Calu3 (cell line): Measurements from ENCODE around the gene ANKRA2. TPM values are rescaled to one million over a fixed set of nuclear protein-coding genes. Genes with fewer than 3 reads are reported as not detected.

Experiments used
- BruUV-seq: library from RNA; stranded (reverse); fragments of 400-500 nt; replicated peaks from 2 replicates; lab custom pipeline; 2021; lab: Mats Ljungman, UMichigan
- CTCF ChIA-PET: fragments of 300-600 bp; sonication (Branson Sonifier 250); formaldehyde crosslinking; loops from one replicate; lab custom pipeline; 2022; ENCODE audit warnings: antibody characterized with exemption; lab: Charles Lee
- DNase-seq: peaks from one replicate; pipeline ENCODE4 v3.0.0; 2022
- H3K27ac Mint-ChIP-seq: one replicate; pipeline ENCODE4 v1.8.0; 2022; ENCODE audit warnings: mixed read lengths; ENCODE audit not compliant: unreplicated experiment
- H3K27me3 Mint-ChIP-seq: one replicate; pipeline ENCODE4 v1.8.0; 2022; ENCODE audit warnings: mixed read lengths; ENCODE audit not compliant: unreplicated experiment
- H3K36me3 Mint-ChIP-seq: one replicate; pipeline ENCODE4 v1.8.0; 2022; ENCODE audit warnings: mild to moderate bottlenecking, moderate library complexity, mixed read lengths; ENCODE audit not compliant: insufficient read depth, unreplicated experiment
- H3K4me1 Mint-ChIP-seq: one replicate; pipeline ENCODE4 v1.8.0; 2022; ENCODE audit warnings: mild to moderate bottlenecking, low read depth, mixed read lengths; ENCODE audit not compliant: unreplicated experiment
- H3K4me3 Mint-ChIP-seq: one replicate; pipeline ENCODE4 v1.8.0; 2022; ENCODE audit warnings: mild to moderate bottlenecking, low read depth, moderate library complexity, mixed read lengths; ENCODE audit not compliant: unreplicated experiment
- H3K9me3 Mint-ChIP-seq: one replicate; pipeline ENCODE4 v1.8.0; 2022; ENCODE audit warnings: low read depth, mixed read lengths; ENCODE audit not compliant: unreplicated experiment
- CTCF ChIP-seq: fragments of 200-600 bp; IDR thresholded peaks from one replicate; pipeline ENCODE4 v1.8.0; 2022; ENCODE audit warnings: antibody characterized with exemption; ENCODE audit not compliant: unreplicated experiment
- intact Hi-C: fragments of 100-400 bp; cut with micrococcal nuclease; formaldehyde crosslinking; loops from one replicate; pipeline ENCODE4 v1.10.0; 2022; ENCODE audit not compliant: unreplicated experiment
- total RNA-seq: library from RNA; stranded (reverse); gene quantifications from 2 replicates; pipeline ENCODE4 v1.2.3, GENCODE V29; 2022

The ANKRA2 gene
- total RNA-seq, 1 experiment from 2014 or later, result 26.5 TPM

DNA sequence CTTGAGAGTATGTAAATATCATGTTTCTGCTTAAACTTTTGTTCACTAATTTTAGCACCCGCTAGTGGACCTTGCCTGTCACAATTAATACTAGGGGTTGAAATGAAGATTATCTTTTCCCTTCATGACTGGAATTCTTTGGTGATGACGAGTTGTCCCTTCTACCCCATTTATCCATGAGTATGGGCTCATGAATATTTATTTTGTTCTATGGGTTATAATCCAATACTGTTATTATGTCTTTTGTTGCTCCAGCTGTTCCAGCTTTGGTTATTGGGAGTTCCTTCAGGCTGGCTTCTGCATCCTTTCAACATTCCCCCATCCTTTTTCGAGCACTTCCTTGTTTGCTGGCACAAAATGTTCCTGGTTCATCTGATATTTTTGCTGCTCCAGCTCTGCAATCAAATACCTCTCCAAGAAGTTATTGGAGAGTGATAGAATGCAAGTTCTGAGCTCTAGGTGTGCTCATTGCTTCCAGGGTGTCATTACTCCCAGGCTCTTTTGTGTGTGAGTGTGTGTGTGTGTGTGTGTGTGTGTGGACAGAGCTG lies 40.8 kb upstream of the ANKRA2 start:
- H3K9me3 Mint-ChIP-seq, result peaks cover 2% of the 10 kb centered on the region
- peaks cover 45% of the 10 kb centered on the region for H3K4me1 Mint-ChIP-seq
- intact Hi-C loops, result no loop called here
- TF ChIP-seq CTCF, result no peak
- DNase-seq, result no peak
- CTCF ChIA-PET, result interaction anchor here (0.7 to 1.5 kb wide), 5 partner anchors 15 to 123 kb away, joined by 3 to 6 read pairs (median 3); no protein-coding TSS in a partner anchor
- no peak overlapping the region for H3K4me3 Mint-ChIP-seq
- no TSS peak for BruUV-seq
- H3K27ac Mint-ChIP-seq, result peak overlapping the region; percentile 55
- no peaks in the 10 kb centered on the region for H3K36me3 Mint-ChIP-seq
- no peaks in the 10 kb centered on the region for H3K27me3 Mint-ChIP-seq

DNA sequence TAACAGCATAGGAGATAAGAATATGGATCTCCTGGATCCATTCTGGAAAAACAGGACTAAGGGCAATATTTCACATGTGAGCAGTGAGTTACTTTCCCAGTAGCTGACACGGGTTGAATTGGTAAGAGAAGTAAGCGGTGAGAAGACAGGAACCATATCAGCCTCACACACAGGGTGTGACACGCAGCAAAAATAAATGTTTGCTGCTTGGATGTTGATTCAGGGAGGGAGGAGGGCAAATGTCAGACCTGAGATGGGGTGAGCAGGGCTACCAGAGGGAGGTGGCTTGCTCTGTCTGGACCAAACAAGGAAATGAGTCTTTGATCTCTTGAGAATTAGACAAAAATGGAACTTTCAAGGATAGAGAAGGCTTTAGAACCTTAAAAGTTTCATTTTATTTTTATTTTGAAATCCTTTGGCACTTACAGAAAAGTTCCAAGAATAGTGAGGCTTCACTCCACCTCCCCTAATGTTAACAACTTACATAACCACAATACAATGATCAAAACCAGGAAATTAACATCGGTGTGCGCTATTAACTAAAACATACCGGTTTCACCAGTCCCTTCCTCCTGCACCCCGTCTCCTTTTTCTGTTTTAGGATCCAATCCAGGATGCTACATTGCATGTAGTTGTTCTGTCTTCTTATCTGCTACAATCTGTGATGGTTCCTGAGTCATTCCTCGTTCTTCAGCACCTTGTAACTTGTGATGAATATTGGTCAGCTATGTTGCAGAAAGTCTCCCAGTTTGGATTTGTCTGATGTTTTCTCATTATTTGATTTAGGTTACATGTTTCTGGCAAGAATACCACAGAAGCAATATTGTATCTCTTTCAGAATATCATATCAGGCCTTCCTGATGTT lies 40.0 kb upstream of the ANKRA2 start:
- peaks cover 45% of the 10 kb centered on the region for H3K4me1 Mint-ChIP-seq
- H3K4me3 Mint-ChIP-seq, result peak overlapping the region; percentile 49
- intact Hi-C loops, result no loop called here
- TF ChIP-seq CTCF, result no peak
- DNase-seq, result peak; percentile 55
- peaks cover 2% of the 10 kb centered on the region for H3K9me3 Mint-ChIP-seq
- peak overlapping the region; percentile 94 for H3K27ac Mint-ChIP-seq
- CTCF ChIA-PET, result interaction anchor here (0.7 to 1.5 kb wide), 4 partner anchors 14 to 124 kb away, joined by 3 to 6 read pairs (median 3); no protein-coding TSS in a partner anchor
- no TSS peak for BruUV-seq
- no peaks in the 10 kb centered on the region for H3K27me3 Mint-ChIP-seq
- H3K36me3 Mint-ChIP-seq, result no peaks in the 10 kb centered on the region

DNA sequence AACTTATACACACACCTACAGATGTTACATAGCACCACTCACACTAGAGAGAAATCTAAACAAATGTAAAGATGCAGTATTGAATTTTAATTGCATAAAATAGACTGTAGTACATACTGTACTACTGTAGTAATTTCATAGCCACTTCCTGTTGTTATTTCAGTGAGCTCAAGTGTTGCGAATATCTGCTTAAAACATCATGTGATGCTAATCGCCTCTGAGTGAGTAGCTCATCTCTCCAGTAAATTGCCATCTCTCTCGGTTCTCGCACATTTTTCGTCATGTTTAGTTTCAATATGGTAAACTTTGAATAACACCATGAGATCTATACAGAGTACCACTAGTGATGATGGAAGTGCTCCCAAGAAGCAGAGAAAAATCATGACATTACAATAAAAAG lies 38.6 kb upstream of the ANKRA2 start:
- Mint-ChIP-seq H3K27ac (no peak overlapping the region), H3K27me3 (no peaks in the 10 kb centered on the region), H3K9me3 (peaks cover 2% of the 10 kb centered on the region), H3K4me3 (no peak overlapping the region), H3K36me3 (no peaks in the 10 kb centered on the region), H3K4me1 (peaks cover 45% of the 10 kb centered on the region)
- no TSS peak for BruUV-seq
- intact Hi-C loops, result no loop called here
- no peak for TF ChIP-seq CTCF
- CTCF ChIA-PET, result interaction anchor here (1.2 kb wide), 1 partner anchor 18 kb away, joined by 3 read pairs; no protein-coding TSS in a partner anchor
- no peak for DNase-seq

- DNase-seq, result no peak
- intact Hi-C loops, result loop anchor here (10.0 kb wide), 1 partner anchor 1045 kb away; the partner anchor contains the start of gene ENC1
- Mint-ChIP-seq H3K4me1 (peaks cover 16% of the 10 kb centered on the region), H3K9me3 (peaks cover 2% of the 10 kb centered on the region), H3K27ac (no peak overlapping the region), H3K36me3 (no peaks in the 10 kb centered on the region), H3K4me3 (no peak overlapping the region), H3K27me3 (no peaks in the 10 kb centered on the region)
- no TSS peak for BruUV-seq
- CTCF ChIA-PET, result interaction anchor here (0.7 kb wide), 1 partner anchor 110 kb away, joined by 3 read pairs; no protein-coding TSS in a partner anchor
- TF ChIP-seq CTCF, result no peak
These were observed 33.9 kb upstream of the ANKRA2 start for GRCh38 chr5:73599380-73599779.
